Measurements from ENCODE around the gene TNIP1.

TNIP1 gene

GRCh38 chr5:151005950-151006576 is 74.8 kb downstream of the TNIP1 start:
- H3K4me1 ChIP-seq (ENCODE audit: control insufficient read depth, insufficient read depth, low read length, poor library complexity, severe bottlenecking): no peaks in the 10 kb centered on the region
- no peaks in the 10 kb centered on the region for H3K9me3 ChIP-seq (ENCODE audit: control insufficient read depth, low read length)
- DNase-seq: no peak
- H3K27me3 ChIP-seq (replicated peaks; ENCODE audit: control insufficient read depth, insufficient read depth, low read length, poor library complexity, severe bottlenecking): no peaks in the 10 kb centered on the region
- no peak overlapping the region for H3K4me3 ChIP-seq (ENCODE audit: insufficient read depth, low read depth, low read length, poor library complexity, severe bottlenecking)
- no peak overlapping the region for H3K27ac ChIP-seq (ENCODE audit: insufficient read depth, low read length, poor library complexity, severe bottlenecking)
- H3K36me3 ChIP-seq (ENCODE audit: control insufficient read depth, insufficient read depth, low read length): no peaks in the 10 kb centered on the region

GRCh38 chr5:151005187-151005949 is 75.5 kb downstream of the TNIP1 start:
- Histone ChIP-seq H3K4me1 (ENCODE audit: control insufficient read depth, insufficient read depth, low read length, poor library complexity, severe bottlenecking) (no peaks in the 10 kb centered on the region), H3K4me3 (ENCODE audit: insufficient read depth, low read depth, low read length, poor library complexity, severe bottlenecking) (no peak overlapping the region), H3K9me3 (ENCODE audit: control insufficient read depth, low read length) (no peaks in the 10 kb centered on the region), H3K27ac (ENCODE audit: insufficient read depth, low read length, poor library complexity, severe bottlenecking) (no peak overlapping the region), H3K36me3 (ENCODE audit: control insufficient read depth, insufficient read depth, low read length) (no peaks in the 10 kb centered on the region), H3K27me3 (replicated peaks; ENCODE audit: control insufficient read depth, insufficient read depth, low read length, poor library complexity, severe bottlenecking) (no peaks in the 10 kb centered on the region)
- DNase-seq: no peak

- H3K4me3 ChIP-seq (ENCODE audit: insufficient read depth, low read depth, low read length, poor library complexity, severe bottlenecking): no peak overlapping the region
- H3K4me1 ChIP-seq (ENCODE audit: control insufficient read depth, insufficient read depth, low read length, poor library complexity, severe bottlenecking): no peaks in the 10 kb centered on the region
- no peak for DNase-seq
- no peaks in the 10 kb centered on the region for H3K27me3 ChIP-seq (replicated peaks; ENCODE audit: control insufficient read depth, insufficient read depth, low read length, poor library complexity, severe bottlenecking)
- H3K27ac ChIP-seq (ENCODE audit: insufficient read depth, low read length, poor library complexity, severe bottlenecking): no peak overlapping the region
- no peaks in the 10 kb centered on the region for H3K9me3 ChIP-seq (ENCODE audit: control insufficient read depth, low read length)
- H3K36me3 ChIP-seq (ENCODE audit: control insufficient read depth, insufficient read depth, low read length): no peaks in the 10 kb centered on the region
These were observed 76.3 kb downstream of the TNIP1 start for GRCh38 chr5:151004499-151004898.

- Histone ChIP-seq H3K4me1 (ENCODE audit: control insufficient read depth, insufficient read depth, low read length, poor library complexity, severe bottlenecking) (no peaks in the 10 kb centered on the region), H3K4me3 (ENCODE audit: insufficient read depth, low read depth, low read length, poor library complexity, severe bottlenecking) (no peak overlapping the region), H3K36me3 (ENCODE audit: control insufficient read depth, insufficient read depth, low read length) (no peaks in the 10 kb centered on the region), H3K27ac (ENCODE audit: insufficient read depth, low read length, poor library complexity, severe bottlenecking) (no peak overlapping the region), H3K27me3 (replicated peaks; ENCODE audit: control insufficient read depth, insufficient read depth, low read length, poor library complexity, severe bottlenecking) (no peaks in the 10 kb centered on the region), H3K9me3 (ENCODE audit: control insufficient read depth, low read length) (no peaks in the 10 kb centered on the region)
- no peak for DNase-seq
These were observed 77.4 kb downstream of the TNIP1 start for GRCh38 chr5:151003503-151003860.

GRCh38 chr5:151002681-151003502 is 77.9 kb downstream of the TNIP1 start:
- Histone ChIP-seq H3K27me3 (replicated peaks; ENCODE audit: control insufficient read depth, insufficient read depth, low read length, poor library complexity, severe bottlenecking) (no peaks in the 10 kb centered on the region), H3K4me1 (ENCODE audit: control insufficient read depth, insufficient read depth, low read length, poor library complexity, severe bottlenecking) (no peaks in the 10 kb centered on the region), H3K27ac (ENCODE audit: insufficient read depth, low read length, poor library complexity, severe bottlenecking) (no peak overlapping the region), H3K4me3 (ENCODE audit: insufficient read depth, low read depth, low read length, poor library complexity, severe bottlenecking) (no peak overlapping the region), H3K9me3 (ENCODE audit: control insufficient read depth, low read length) (no peaks in the 10 kb centered on the region), H3K36me3 (ENCODE audit: control insufficient read depth, insufficient read depth, low read length) (no peaks in the 10 kb centered on the region)
- no peak for DNase-seq

GRCh38 chr5:151002250-151002649 is 78.6 kb downstream of the TNIP1 start:
- H3K36me3 ChIP-seq (ENCODE audit: control insufficient read depth, insufficient read depth, low read length): no peaks in the 10 kb centered on the region
- H3K9me3 ChIP-seq (ENCODE audit: control insufficient read depth, low read length): no peaks in the 10 kb centered on the region
- H3K4me3 ChIP-seq (ENCODE audit: insufficient read depth, low read depth, low read length, poor library complexity, severe bottlenecking): no peak overlapping the region
- no peaks in the 10 kb centered on the region for H3K4me1 ChIP-seq (ENCODE audit: control insufficient read depth, insufficient read depth, low read length, poor library complexity, severe bottlenecking)
- H3K27me3 ChIP-seq (replicated peaks; ENCODE audit: control insufficient read depth, insufficient read depth, low read length, poor library complexity, severe bottlenecking): no peaks in the 10 kb centered on the region
- H3K27ac ChIP-seq (ENCODE audit: insufficient read depth, low read length, poor library complexity, severe bottlenecking): no peak overlapping the region
- DNase-seq: no peak

GRCh38 chr5:151001436-151001835 is 79.4 kb downstream of the TNIP1 start:
- no peaks in the 10 kb centered on the region for H3K27me3 ChIP-seq (replicated peaks; ENCODE audit: control insufficient read depth, insufficient read depth, low read length, poor library complexity, severe bottlenecking)
- H3K9me3 ChIP-seq (ENCODE audit: control insufficient read depth, low read length): no peaks in the 10 kb centered on the region
- H3K36me3 ChIP-seq (ENCODE audit: control insufficient read depth, insufficient read depth, low read length): no peaks in the 10 kb centered on the region
- no peak overlapping the region for H3K4me3 ChIP-seq (ENCODE audit: insufficient read depth, low read depth, low read length, poor library complexity, severe bottlenecking)
- DNase-seq: no peak
- H3K4me1 ChIP-seq (ENCODE audit: control insufficient read depth, insufficient read depth, low read length, poor library complexity, severe bottlenecking): no peaks in the 10 kb centered on the region
- no peak overlapping the region for H3K27ac ChIP-seq (ENCODE audit: insufficient read depth, low read length, poor library complexity, severe bottlenecking)

- H3K27me3 ChIP-seq (replicated peaks; ENCODE audit: control insufficient read depth, insufficient read depth, low read length, poor library complexity, severe bottlenecking): no peaks in the 10 kb centered on the region
- no peak overlapping the region for H3K27ac ChIP-seq (ENCODE audit: insufficient read depth, low read length, poor library complexity, severe bottlenecking)
- no peak overlapping the region for H3K4me3 ChIP-seq (ENCODE audit: insufficient read depth, low read depth, low read length, poor library complexity, severe bottlenecking)
- no peaks in the 10 kb centered on the region for H3K9me3 ChIP-seq (ENCODE audit: control insufficient read depth, low read length)
- DNase-seq: no peak
- no peaks in the 10 kb centered on the region for H3K36me3 ChIP-seq (ENCODE audit: control insufficient read depth, insufficient read depth, low read length)
- no peaks in the 10 kb centered on the region for H3K4me1 ChIP-seq (ENCODE audit: control insufficient read depth, insufficient read depth, low read length, poor library complexity, severe bottlenecking)
These were observed 81.0 kb downstream of the TNIP1 start for GRCh38 chr5:150999704-151000442.

GRCh38 chr5:150993826-150994412 is 86.9 kb downstream of the TNIP1 start:
- Histone ChIP-seq H3K27ac (ENCODE audit: insufficient read depth, low read length, poor library complexity, severe bottlenecking) (no peak overlapping the region), H3K36me3 (ENCODE audit: control insufficient read depth, insufficient read depth, low read length) (no peaks in the 10 kb centered on the region), H3K27me3 (replicated peaks; ENCODE audit: control insufficient read depth, insufficient read depth, low read length, poor library complexity, severe bottlenecking) (no peaks in the 10 kb centered on the region), H3K4me1 (ENCODE audit: control insufficient read depth, insufficient read depth, low read length, poor library complexity, severe bottlenecking) (no peaks in the 10 kb centered on the region), H3K9me3 (ENCODE audit: control insufficient read depth, low read length) (no peaks in the 10 kb centered on the region), H3K4me3 (ENCODE audit: insufficient read depth, low read depth, low read length, poor library complexity, severe bottlenecking) (no peak overlapping the region)
- no peak for DNase-seq

Data from effector memory CD4-positive, alpha-beta T cell (primary cell).